ENCODE data around the gene MAD1L1.

The MAD1L1 gene

DNA sequence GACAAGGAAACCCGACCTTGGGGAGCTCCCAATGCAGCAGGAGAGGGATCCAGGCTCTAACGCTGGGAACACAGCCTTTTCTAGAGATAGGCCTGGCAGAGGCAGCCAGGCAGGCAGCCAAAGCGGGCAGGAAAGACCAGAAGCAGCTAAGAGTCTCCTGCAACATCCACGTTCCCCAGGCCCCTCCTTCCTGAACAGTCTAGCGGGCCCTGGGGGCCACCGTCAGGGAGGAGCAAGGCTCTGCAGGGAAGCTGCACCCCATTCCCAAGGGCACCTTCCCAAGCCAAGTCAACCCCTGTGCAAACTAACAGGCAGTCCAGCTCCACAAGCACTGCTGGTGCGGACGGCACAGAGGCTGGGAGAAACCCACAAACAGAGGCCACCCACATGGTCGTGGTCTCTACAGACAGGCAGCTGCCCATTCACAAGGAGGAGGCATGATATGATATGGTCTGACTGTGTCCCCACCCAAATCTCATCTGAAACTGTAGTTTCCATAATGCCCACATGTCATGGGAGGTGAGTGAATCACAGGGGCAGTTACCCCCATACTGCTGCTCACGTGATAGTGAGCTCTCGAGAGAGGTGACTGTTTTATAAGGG lies 115.7 kb downstream of the MAD1L1 start:
- DNase-seq (ENCODE audit: low spot score), result no peak

- DNase-seq (ENCODE audit: low spot score), result no peak
These were observed 116.3 kb downstream of the MAD1L1 start for GRCh38 chr7:2116448-2116810.

DNA sequence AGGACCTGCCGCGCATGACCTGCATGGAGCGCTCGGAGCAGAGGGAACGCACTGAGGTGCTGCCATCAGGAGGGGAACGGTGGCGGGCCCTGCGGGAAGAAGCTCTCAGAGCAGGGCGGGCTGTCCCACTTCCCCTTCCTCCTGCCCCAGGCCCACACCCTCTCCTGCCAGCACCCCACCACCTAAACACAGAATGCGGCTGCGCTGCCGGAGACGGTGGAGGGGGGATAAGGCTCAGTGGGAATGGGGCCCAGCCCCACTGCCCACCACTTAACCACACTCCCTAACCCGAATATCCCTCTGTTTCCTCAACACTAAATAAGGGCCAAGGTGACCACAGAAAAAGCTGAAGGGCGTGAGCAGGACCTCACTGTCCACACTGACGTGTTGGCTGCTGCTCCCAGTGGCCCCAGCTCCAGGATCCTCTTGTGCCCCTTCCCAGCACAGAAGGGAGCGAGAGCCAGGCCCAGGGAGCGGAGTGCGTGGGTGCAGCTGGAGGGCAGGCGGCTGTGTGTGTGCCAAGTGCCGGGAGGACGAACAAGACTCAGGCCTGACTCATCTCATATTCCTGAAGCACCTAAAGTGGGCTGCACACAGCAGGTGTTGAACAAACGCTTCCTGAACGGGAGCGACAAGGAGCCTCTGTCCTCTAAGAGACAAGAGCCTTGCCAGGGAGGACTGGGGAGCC lies 116.8 kb downstream of the MAD1L1 start:
- no peak for DNase-seq (ENCODE audit: low spot score)

- no peak for DNase-seq (ENCODE audit: low spot score)
These were observed 117.6 kb downstream of the MAD1L1 start for GRCh38 chr7:2114926-2115759.

DNA sequence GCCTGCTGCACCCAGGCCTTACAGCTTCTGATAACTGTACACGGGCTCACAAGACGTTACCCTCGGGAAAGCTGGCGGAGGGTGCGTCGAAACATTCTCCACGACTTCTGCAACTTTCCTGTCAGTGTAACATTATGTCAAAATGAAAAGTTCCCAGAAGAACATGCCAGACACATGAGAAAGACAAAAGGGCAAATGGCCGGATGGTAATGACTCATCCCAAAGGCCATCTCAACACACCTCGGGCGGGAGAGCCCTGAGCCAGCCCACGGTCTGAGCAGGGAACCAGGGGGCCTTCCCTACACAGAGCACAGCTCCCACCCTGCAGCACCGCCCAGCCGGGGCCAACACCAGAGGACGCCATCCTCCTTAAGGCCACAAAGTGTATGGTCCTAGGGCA lies 118.7 kb downstream of the MAD1L1 start:
- no peak for DNase-seq (ENCODE audit: low spot score)

GRCh38 chr7:2112261-2113198 lies 120.2 kb downstream of the MAD1L1 start:
- DNase-seq (ENCODE audit: low spot score), result no peak

GRCh38 chr7:2111568-2111967 lies 121.2 kb downstream of the MAD1L1 start:
- DNase-seq (ENCODE audit: low spot score), result no peak

- DNase-seq (ENCODE audit: low spot score), result no peak
These were observed 121.9 kb downstream of the MAD1L1 start for GRCh38 chr7:2110610-2111396.

GRCh38 chr7:2109936-2110609 lies 122.7 kb downstream of the MAD1L1 start:
- DNase-seq (ENCODE audit: low spot score), result peak; percentile 48

- DNase-seq (ENCODE audit: low spot score), result no peak
These were observed 123.4 kb downstream of the MAD1L1 start for GRCh38 chr7:2109251-2109872.

- DNase-seq (ENCODE audit: low spot score), result no peak
These were observed 124.1 kb downstream of the MAD1L1 start for GRCh38 chr7:2108501-2109250.

- no peak for DNase-seq (ENCODE audit: low spot score)
These were observed 124.7 kb downstream of the MAD1L1 start for GRCh38 chr7:2108071-2108455.

DNA sequence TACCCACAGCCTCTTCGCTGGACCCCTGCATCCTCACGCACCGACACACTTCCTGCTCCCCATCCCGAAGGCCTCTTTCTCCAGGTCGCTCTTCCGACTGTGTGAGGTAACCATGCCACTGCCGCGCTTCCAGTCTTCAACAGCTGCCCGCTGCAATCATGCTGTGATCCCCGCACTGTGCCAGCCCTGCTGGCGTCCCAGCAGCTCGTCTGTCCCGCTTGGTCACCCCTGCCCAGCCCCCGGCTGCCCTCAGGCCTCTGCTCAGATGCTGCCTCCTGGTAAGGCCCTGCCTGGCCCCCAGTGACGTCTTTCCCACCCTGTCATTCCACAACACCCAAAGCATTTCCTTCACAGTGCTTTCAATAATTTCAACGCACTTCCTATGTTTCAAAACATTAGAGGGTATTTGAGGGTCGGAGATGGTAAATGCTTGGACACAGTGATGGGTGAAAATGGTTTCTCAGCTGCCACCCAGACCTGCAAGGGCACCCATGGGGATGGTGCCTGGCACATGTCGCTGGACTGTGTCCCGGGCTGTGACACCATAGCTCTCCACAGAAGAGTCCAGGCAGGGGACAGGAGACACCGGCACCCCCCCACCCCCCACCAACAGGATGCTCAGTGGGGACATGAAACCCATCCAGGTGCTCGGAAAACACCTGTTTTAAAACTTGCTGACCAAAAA lies 125.2 kb downstream of the MAD1L1 start:
- no peak for DNase-seq (ENCODE audit: low spot score)

DNA sequence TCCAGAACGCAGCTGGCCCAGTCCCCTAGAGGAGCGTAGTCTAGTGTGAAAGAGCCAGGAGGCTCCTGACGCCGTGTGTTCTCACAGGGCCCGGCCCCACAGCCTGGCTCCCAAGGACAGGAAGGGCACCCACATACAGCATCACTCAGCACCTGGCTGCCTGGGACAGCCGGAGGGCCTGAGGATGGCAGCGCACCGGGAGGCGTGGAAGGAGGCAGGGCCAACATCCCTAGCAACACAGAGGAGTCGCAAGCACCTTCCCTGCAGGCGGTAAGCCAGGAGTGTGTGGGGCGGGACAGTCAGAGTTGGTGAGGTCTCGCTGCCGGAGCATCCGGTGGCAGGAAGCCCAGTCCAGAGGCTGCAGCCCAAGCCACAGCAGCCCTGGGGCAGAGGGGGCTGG lies 125.8 kb downstream of the MAD1L1 start:
- DNase-seq (ENCODE audit: low spot score), result no peak

DNA sequence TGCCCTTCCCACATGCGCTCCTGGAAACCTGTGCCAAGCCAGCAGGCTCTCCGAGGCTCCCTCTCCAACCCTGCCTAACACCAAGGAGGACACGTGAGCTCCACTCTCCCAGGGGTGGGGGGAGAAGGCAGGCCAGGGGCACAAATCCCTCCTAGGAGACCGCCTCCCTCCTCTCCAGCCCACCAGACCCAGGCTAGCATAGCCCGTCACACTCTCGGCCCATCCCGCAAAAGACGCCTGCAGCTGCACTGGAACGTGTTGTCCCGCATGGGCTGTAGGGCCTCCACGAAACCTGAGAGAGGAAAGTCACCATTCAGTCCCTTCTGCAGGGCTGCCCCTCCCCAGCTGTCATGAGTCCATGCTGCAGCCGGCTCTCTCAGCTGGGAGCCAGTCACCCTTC lies 126.3 kb downstream of the MAD1L1 start:
- DNase-seq (ENCODE audit: low spot score), result no peak

GRCh38 chr7:2105917-2106316 lies 126.8 kb downstream of the MAD1L1 start:
- no peak for DNase-seq (ENCODE audit: low spot score)

DNA sequence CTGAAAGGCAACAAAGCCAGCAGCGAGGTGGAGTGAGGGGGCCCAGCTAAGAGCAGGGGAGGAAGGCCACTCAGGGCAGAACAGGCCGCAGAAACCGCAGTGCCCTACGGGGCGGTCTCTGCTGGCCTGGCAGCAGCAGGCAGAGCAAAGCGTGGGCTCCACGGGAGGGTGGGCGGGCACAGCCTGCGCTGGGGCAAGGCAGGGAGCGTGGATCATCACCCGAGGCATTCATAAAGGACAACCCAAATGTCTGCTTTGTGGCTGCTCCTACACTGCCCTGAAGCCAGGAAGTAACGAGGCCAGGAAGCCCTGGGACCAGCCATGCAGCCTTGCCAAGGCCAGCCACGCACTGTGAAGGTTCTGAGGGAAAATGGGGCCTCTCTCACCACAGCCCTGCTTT lies 127.5 kb downstream of the MAD1L1 start:
- no peak for DNase-seq (ENCODE audit: low spot score)

- DNase-seq (ENCODE audit: low spot score), result no peak
These were observed 128.0 kb downstream of the MAD1L1 start for GRCh38 chr7:2104716-2105115.
